T-cell (primary cell): ENCODE data around the gene STAC2. TPM values are rescaled to one million over a fixed set of nuclear protein-coding genes. Genes with fewer than 3 reads are reported as not detected.

Experiments
- ATAC-seq, 4 experiments: fragments of 200-7000 bp in 3 of 4; fragments of 150-1000 bp in 1 of 4; cut with Tn5 transposase; replicated peaks in 1 of 4; 1 replicate in 3 of 4; 2 replicates in 1 of 4; pipeline ENCODE4 v1.10.0; 2021; ENCODE audit warnings: moderate library complexity in 3 of 4, mild to moderate bottlenecking in 2 of 4, moderate number of reproducible peaks in 1 of 4
- CTCF ChIA-PET, 2 donors: fragments of 300-600 bp; sonication (Branson Sonifier 250); formaldehyde crosslinking; loops; one replicate each; lab custom pipeline; 2022; ENCODE audit warnings: antibody characterized with exemption in 2 of 2; lab: Charles Lee
- POLR2A ChIA-PET, 2 donors: fragments of 300-600 bp; sonication (Branson Sonifier 250); formaldehyde crosslinking; loops; one replicate each; lab custom pipeline; 2022; ENCODE audit warnings: antibody characterized with exemption in 2 of 2; lab: Charles Lee
- DNase-seq, 35 experiments: peaks; one replicate each; pipeline versions ENCODE4 v3.0.0 to v3.0.0-alpha.2; 2013 to 2023
- H3K27ac ChIP-seq: one replicate; pipeline ENCODE4 v1.5.1; 2013; ENCODE audit warnings: low read length
- H3K27me3 ChIP-seq, 2 experiments: replicated peaks in 1 of 2; 1 replicate in 1 of 2; 2 replicates in 1 of 2; pipeline versions ENCODE4 v1.6.1 to v1.7.0; 2013; ENCODE audit warnings: low read length in 1 of 2, mixed read lengths in 1 of 2; ENCODE audit not compliant: control insufficient read depth in 2 of 2, insufficient read depth in 2 of 2; ENCODE audit errors: extremely low read depth in 1 of 2
- H3K36me3 ChIP-seq, 2 donors: 1 replicate in 1 of 2; 2 replicates in 1 of 2; pipeline versions ENCODE4 v1.6.1 to v1.7.0; 2013; ENCODE audit warnings: low read length in 1 of 2; ENCODE audit not compliant: control insufficient read depth in 2 of 2, insufficient read depth in 1 of 2; ENCODE audit errors: extremely low read depth in 1 of 2
- H3K4me1 ChIP-seq, 2 experiments: 1 replicate in 1 of 2; 2 replicates in 1 of 2; pipeline versions ENCODE4 v1.6.1 to v1.7.0; 2013; ENCODE audit warnings: low read length in 2 of 2, mixed read lengths in 1 of 2; ENCODE audit not compliant: insufficient read depth in 2 of 2, control insufficient read depth in 1 of 2; ENCODE audit errors: extremely low read depth in 1 of 2
- H3K4me3 ChIP-seq, 2 donors: 1 replicate in 1 of 2; 2 replicates in 1 of 2; pipeline versions ENCODE4 v1.5.1 to v1.7.0; 2013; ENCODE audit warnings: mild to moderate bottlenecking in 2 of 2, low read length in 1 of 2, moderate library complexity in 1 of 2; ENCODE audit not compliant: control insufficient read depth in 1 of 2; ENCODE audit errors: extremely low read depth in 1 of 2
- H3K9me3 ChIP-seq: 2 replicates; pipeline ENCODE4 v1.7.0; 2013
- H3K27ac Mint-ChIP-seq, 2 donors: one replicate each; pipeline ENCODE4 v1.8.0; 2020 to 2021; ENCODE audit warnings: mild to moderate bottlenecking in 2 of 2, mixed read lengths in 2 of 2
- H3K27me3 Mint-ChIP-seq, 2 donors: one replicate each; pipeline ENCODE4 v1.8.0; 2021 to 2022; ENCODE audit warnings: mixed read lengths in 2 of 2
- H3K36me3 Mint-ChIP-seq: one replicate; pipeline ENCODE4 v1.8.0; 2021; ENCODE audit warnings: mixed read lengths
- H3K4me1 Mint-ChIP-seq, 3 donors: one replicate each; pipeline ENCODE4 v1.8.0; 2020 to 2022; ENCODE audit warnings: mixed read lengths in 3 of 3, mild to moderate bottlenecking in 1 of 3
- H3K4me3 Mint-ChIP-seq, 3 donors: one replicate each; pipeline ENCODE4 v1.8.0; 2020 to 2022; ENCODE audit warnings: mild to moderate bottlenecking in 3 of 3, mixed read lengths in 3 of 3, moderate library complexity in 3 of 3
- H3K9me3 Mint-ChIP-seq, 3 donors: one replicate each; pipeline ENCODE4 v1.8.0; 2020 to 2022; ENCODE audit warnings: mixed read lengths in 3 of 3
- WGBS: methylation state at CpG from one replicate; pipeline ENCODE4 v1.1.5; 2013; ENCODE audit warnings: missing lambda C conversion rate; ENCODE audit not compliant: insufficient coverage; 5-methylcytosine and 5-hydroxymethylcytosine counted together
- total RNA-seq, 35 experiments: library from RNA in 6 of 35; stranded (reverse) in 6 of 35; fragments of 120-200 nt in 1 of 35; gene quantifications; one replicate each; pipeline versions ENCODE4 v1.2.1 to v1.2.4 and lab custom pipeline; 2013 to 2026

Gene STAC2
- total RNA-seq, 5 donors from 2014 or later (not counting 1 experiment from before 2014, with no cell fraction given), result 0.12 to 0.15 (median 0.13) TPM; not detected in 2

GRCh38 chr17:39165178-39165840 is 60.4 kb downstream of the STAC2 start:
- Mint-ChIP-seq H3K9me3 (no peaks in the 10 kb centered on the region), H3K4me1 (peaks cover 23 to 32% (median 30%) of the 10 kb centered on the region in 3 donors)
- WGBS, result 13% methylated on average over 51 of the region's 51 CpGs

GRCh38 chr17:39164675-39165143 is 61.0 kb downstream of the STAC2 start:
- ChIA-PET POLR2A (interaction anchor here (0.6 to 1.0 kb wide), 3 partner anchors 10 to 32 kb away, joined by 3 to 4 read pairs (median 3); no protein-coding TSS in a partner anchor), CTCF (interaction anchor here (0.6 to 2.3 kb wide), 32 partner anchors 8 to 436 kb away, joined by 3 to 51 read pairs (median 4); partner anchors contain the start of genes FBXO47 (in 1 of the 2), LASP1 (in 1 of the 2), PLXDC1 (in 1 of the 2) and RPL19 (in 1 of the 2))
- Mint-ChIP-seq H3K4me1 (peaks cover 23 to 32% (median 30%) of the 10 kb centered on the region in 3 donors), H3K9me3 (no peaks in the 10 kb centered on the region), H3K27me3 (peaks cover 23 to 33% of the 10 kb centered on the region in 2 donors), H3K27ac (peak overlapping the region in 1 of 2 donors; percentile 11), H3K4me3 (peak overlapping the region; percentile 79 to 86 (median 85)), H3K36me3 (no peaks in the 10 kb centered on the region)
- ATAC-seq, result peak; percentile 91 to 94 (median 93)
- under 1% methylated on average over 13 of the region's 15 CpGs for WGBS
- Histone ChIP-seq H3K36me3 (no peaks in the 10 kb centered on the region), H3K27me3 (peaks cover 0 to 54% of the 10 kb centered on the region in 2 experiments), H3K27ac (no peak overlapping the region), H3K4me3 (peak overlapping the region; percentile 76 to 85), H3K4me1 (peaks cover 5 to 40% of the 10 kb centered on the region in 2 experiments), H3K9me3 (no peaks in the 10 kb centered on the region)
- peak; percentile 51 to 83 (median 69) for DNase-seq

More at GRCh38 chr17:39165178-39165840, 60.4 kb downstream of the STAC2 start:
- ATAC-seq (peak; percentile 16 to 36 (median 29)), DNase-seq (peak in 1 of 35 experiments; percentile 1)
- Histone ChIP-seq H3K9me3 (no peaks in the 10 kb centered on the region), H3K4me1 (peaks cover 5 to 40% of the 10 kb centered on the region in 2 experiments), H3K4me3 (peak overlapping the region; percentile 76 to 85), H3K36me3 (no peaks in the 10 kb centered on the region), H3K27ac (no peak overlapping the region), H3K27me3 (peaks cover 0 to 55% of the 10 kb centered on the region in 2 experiments)
- POLR2A ChIA-PET, result interaction anchor here (0.6 to 1.0 kb wide), 4 partner anchors 11 to 31 kb away, joined by 3 to 4 read pairs (median 3); no protein-coding TSS in a partner anchor
- Mint-ChIP-seq H3K4me3 (peak overlapping the region; percentile 79 to 86 (median 85)), H3K36me3 (no peaks in the 10 kb centered on the region), H3K27me3 (peaks cover 23 to 33% of the 10 kb centered on the region in 2 donors), H3K27ac (peak overlapping the region in 1 of 2 donors; percentile 11)
- CTCF ChIA-PET, result interaction anchor here (0.6 to 4.0 kb wide), 34 partner anchors 7 to 437 kb away, joined by 3 to 51 read pairs (median 4); partner anchors contain the start of genes FBXO47 (in 1 of the 2), LASP1 (in 1 of the 2), PLXDC1 (in 1 of the 2) and RPL19 (in 1 of the 2)

- Histone ChIP-seq H3K4me3 (no peak overlapping the region), H3K9me3 (no peaks in the 10 kb centered on the region), H3K4me1 (peaks cover 3 to 26% of the 10 kb centered on the region in 2 experiments), H3K36me3 (no peaks in the 10 kb centered on the region), H3K27ac (no peak overlapping the region), H3K27me3 (peaks cover 0 to 46% of the 10 kb centered on the region in 2 experiments)
- POLR2A ChIA-PET, result no interaction called here
- H3K27me3 Mint-ChIP-seq, result peaks cover 16 to 24% of the 10 kb centered on the region in 2 donors
- H3K36me3 Mint-ChIP-seq, result no peaks in the 10 kb centered on the region
- DNase-seq (no peak), ATAC-seq (no peak)
- WGBS, result no CpG with 5 or more reads among the region's 2 CpGs
- CTCF ChIA-PET, result interaction anchor here in 1 of 2 donors (0.9 kb wide), 1 partner anchor 13 kb away, joined by 3 read pairs; no protein-coding TSS in a partner anchor
- no peak overlapping the region for H3K4me3 Mint-ChIP-seq
- H3K27ac Mint-ChIP-seq, result no peak overlapping the region
- H3K9me3 Mint-ChIP-seq, result no peaks in the 10 kb centered on the region
- H3K4me1 Mint-ChIP-seq, result peaks cover 14 to 22% (median 21%) of the 10 kb centered on the region in 3 donors
These were observed 63.8 kb downstream of the STAC2 start for GRCh38 chr17:39161962-39162361.

Other genes starting within 250 kb of the STAC2 start
- gene PLXDC1, start 74.3 kb downstream of the STAC2 start, total RNA-seq, result 10 to 100 TPM in 3 of 5 donors, 1 to 10 TPM in 2; 6.3 to 74.9 (median 13.9) TPM
- under 1 TPM in 1 of 5 donors, not detected in 4; 0.90 TPM for gene ARL5C, start 59.8 kb downstream of the STAC2 start, total RNA-seq
- gene CACNB1, start 28.3 kb downstream of the STAC2 start, total RNA-seq, result 10 to 100 TPM; 10.8 to 23.2 (median 21.4) TPM
- gene RPL19, start 25.7 kb downstream of the STAC2 start, total RNA-seq, result 1,000 to 10,000 TPM; 2,988 to 3,293 (median 3,174) TPM
- gene FBXL20, start 175.7 kb upstream of the STAC2 start, total RNA-seq, result 10 to 100 TPM; 23.5 to 30.0 (median 26.2) TPM
- gene MED1, start 225.3 kb upstream of the STAC2 start, total RNA-seq, result 10 to 100 TPM; 41.4 to 55.6 (median 52.6) TPM
- gene CDK12, start 235.5 kb upstream of the STAC2 start, total RNA-seq, result 100 to 1,000 TPM in 4 of 5 donors, 10 to 100 TPM in 1; 95.6 to 108 (median 104) TPM